Measurements from ENCODE around the gene TGM1.

The TGM1 gene

GRCh38 chr14:24269910-24270536 lies 7.0 kb upstream of the TGM1 start:
- no peak for DNase-seq

- no peak for DNase-seq
Measured at GRCh38 chr14:24269368-24269767, 6.4 kb upstream of the TGM1 start.

DNA sequence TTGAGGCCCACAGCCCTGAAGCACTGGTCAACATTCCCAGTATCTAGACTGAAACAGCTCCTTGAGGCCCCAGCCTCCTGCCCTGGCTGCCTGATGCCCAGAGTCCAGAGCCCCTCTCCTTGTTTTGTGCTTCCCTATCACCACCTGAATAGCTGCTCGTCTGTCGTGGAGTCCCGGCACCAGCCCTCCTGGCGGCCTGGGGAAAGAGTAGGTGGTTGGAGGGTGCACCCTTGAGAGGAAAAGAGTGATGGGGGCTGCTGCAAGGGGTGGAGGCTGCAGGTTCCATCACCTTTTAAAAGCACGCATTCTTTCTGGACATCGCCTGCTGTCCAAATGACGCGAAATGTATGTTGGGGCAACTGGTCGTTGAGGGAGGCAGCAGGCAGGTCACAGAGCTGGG lies 5.2 kb upstream of the TGM1 start:
- no peak for DNase-seq

GRCh38 chr14:24267516-24267915 lies 4.5 kb upstream of the TGM1 start:
- no peak for DNase-seq

GRCh38 chr14:24266344-24267244 lies 3.6 kb upstream of the TGM1 start:
- no peak for DNase-seq

DNA sequence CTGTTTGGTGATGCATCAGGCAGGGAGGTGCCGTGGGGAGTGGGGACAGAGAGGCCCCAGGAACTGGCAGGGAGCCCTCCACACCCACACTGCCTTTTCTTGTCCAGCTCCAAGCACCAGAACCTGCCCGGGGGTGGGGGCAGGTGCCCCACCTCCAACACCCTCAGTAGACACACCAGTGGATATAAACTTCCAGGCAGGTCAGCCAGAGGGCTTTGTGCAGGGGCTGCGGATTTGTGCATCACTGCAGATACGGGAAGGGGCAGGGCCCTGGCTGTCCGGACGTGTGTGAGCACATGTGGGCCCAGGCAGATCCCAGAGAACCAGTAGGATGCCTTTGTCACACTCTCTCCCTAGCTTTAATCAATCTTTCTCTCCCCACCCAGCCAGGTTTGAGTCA lies 1.3 kb upstream of the TGM1 start:
- no peak for DNase-seq

DNA sequence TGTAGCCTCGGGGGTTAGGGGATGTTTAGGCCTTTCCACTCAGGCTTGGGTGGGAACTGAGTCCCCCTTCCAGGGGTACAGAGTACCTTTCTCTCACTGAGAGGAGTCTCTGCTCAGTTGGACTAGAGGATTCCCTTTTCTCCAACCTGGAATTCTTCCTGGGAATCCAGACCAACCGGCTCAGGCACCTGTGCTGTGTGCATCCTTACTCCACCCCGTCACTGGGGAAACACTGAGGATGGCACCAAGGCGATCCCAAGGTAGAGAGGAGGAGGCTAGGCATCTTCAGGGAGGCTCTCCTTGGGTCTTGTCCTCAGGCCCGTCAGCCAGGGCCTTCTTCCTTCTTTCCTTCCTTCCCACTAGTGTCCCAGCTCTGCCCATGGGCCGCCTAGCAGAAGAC lies 871 bp upstream of the TGM1 start:
- no peak for DNase-seq

- no peak for DNase-seq
Measured at GRCh38 chr14:24261969-24262327, 1.0 kb downstream of the TGM1 start.

DNA sequence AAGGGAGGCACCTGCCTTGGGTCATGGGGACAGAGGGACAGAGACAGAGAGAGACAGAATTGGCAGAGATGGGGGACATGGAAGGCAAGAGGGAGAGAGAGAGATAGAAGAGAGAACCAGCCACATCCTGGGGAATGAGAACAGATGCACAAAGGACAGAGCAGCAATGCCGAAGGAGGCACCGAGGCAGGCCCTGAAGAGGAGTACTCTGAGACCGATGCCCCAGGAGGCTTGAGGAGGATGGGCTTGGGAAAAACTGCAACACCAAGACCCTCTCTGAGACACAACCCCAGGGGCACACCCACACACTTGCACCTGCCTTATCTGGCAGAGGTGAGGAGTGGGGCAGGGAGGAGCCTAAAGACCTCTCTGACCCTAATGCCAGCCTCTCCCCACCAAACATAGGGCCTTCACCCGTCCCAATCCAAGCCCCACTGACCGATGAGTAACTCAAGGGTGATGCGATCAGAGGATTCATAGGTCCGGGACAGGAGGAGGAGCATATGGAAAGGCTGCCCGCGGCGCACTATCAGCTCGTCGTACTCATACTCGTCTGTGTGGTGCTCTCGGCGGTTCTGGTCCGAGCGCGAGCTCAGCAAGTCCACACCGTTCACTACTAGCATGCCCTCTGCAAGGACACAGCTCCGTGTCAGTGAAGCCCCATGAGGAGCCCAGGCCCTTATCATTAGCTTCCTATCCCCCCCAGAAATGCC lies 1.6 kb downstream of the TGM1 start:
- DNase-seq, result no peak

- DNase-seq, result no peak
Measured at GRCh38 chr14:24260780-24261157, 2.2 kb downstream of the TGM1 start.

DNA sequence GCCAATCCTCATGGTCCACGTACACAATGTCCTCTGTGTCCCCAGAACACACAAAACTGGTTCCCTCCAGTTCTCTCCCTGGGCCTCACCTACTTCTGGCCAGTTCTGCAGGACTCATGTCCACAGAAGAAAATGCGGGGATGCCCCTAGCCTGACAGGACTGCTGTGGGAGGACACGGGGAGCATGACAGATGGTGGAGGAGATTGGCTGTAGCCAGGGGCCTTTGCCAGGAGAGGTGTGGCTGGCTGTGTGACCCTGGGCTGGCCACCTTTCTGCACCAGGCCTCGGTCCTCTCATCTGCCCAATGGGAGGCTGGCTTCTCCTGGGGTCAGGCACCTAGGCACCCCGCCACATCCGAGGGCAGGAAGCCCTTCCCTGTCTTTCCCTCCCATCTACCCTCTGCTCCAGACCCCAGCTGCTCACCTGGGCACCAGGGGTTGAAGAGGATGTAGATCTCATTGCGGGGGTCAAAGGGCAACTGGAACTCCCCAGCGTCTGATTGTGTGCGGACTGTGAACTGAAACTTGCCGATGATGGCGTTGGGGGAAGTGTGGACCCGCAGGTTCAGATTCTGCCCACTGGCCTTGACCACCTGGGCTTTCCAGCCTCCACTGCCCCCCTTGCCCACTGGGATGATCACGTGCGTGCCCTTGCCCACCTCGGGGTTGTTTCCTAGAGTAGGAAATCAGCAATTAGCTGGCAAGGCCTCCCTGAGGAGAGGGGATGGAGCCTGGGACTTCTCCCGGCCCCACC lies 2.8 kb downstream of the TGM1 start:
- DNase-seq, result no peak

DNA sequence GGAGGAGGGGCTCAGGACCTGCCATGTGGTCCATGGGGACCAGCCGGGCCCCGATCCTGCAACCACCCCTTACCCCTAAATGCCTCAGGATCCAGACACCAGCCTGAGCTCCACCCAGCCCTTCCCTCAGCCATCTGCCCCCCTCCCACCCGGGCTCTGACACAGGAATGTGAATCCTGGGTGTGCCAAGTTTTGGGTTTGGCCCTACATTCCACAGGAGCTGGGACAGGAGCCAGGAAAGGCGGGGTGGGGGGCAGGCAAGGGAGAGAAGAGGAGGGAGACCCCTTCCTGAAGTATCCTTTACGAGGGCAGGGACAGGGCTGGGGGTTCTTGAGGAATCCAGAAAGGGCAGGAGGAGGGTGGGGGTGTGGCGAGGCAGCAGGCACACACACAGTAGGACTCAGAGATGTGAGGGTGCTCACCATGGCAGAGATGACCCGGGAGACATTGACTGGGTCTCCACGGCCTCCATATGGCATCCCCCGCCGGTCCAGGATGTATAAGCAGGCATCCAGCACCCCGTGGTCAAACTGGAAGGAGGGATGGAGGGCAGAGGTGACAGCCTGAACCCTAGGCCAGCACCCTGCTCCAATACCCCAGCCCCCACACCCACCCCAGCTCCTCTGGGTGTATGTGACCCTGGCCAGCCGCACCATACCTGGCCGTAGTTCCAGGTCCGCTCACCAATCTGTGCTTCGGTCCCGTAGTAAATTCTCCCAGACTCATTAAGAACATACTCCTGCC lies 3.5 kb downstream of the TGM1 start:
- no peak for DNase-seq

DNA sequence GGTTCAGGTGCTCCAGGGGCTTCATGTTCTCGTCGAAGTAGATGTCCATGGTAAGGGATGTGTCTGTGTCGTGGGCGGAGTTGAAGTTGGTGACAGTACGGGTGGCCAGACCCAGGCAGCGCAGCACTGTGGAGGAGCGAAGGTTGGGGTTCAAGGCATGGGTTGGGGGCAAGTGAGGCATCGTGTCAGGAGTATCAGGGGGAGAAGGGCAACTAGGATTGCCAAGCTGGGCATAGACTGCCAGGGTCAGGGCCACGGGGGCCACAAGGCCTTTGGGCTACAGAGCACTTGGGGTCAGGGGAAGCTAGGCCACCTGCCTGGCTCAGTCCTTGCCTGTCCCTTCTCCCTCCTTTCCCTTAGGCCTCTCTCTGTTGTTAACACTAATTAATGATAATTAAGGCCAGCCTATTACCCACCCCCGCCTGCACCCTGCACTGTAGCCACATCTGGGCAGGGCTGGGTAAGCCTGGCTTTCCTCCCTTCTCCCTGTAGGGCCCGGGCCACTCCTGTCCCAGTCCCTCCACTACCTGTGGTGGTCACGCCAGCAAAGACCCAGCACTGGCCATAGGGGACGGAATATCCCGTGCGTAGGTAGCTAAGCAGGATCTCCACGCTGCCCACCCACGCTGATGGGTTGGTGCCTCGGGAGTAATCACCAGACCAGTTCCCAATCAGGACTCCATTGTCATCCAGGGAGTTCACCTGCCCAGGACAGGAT lies 4.3 kb downstream of the TGM1 start:
- DNase-seq, result no peak

DNA sequence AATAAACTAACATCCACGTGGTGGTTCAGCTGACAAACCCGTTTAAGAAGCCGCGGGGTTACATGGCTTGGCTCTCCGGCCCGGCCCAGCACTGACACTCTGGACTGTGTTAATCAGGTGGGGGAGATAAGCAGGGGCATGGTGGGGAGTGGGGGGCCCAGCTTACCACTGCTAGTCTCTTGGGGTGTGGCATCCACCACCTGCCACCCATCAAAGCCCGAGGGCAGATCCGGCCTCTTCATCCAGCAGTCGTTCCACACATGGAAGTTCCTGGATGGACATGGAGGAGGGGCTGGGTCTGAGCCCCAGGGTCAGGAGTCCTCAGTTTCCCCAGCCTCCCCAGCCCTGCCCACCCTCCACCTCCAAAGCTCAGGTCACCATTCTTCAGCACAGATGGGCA lies 4.9 kb downstream of the TGM1 start:
- DNase-seq, result no peak

- no peak for DNase-seq
Measured at GRCh38 chr14:24256960-24257359, 6.0 kb downstream of the TGM1 start.

- no peak for DNase-seq
Measured at GRCh38 chr14:24255931-24256711, 6.9 kb downstream of the TGM1 start.

- no peak for DNase-seq
Measured at GRCh38 chr14:24255438-24255837, 7.5 kb downstream of the TGM1 start.

DNA sequence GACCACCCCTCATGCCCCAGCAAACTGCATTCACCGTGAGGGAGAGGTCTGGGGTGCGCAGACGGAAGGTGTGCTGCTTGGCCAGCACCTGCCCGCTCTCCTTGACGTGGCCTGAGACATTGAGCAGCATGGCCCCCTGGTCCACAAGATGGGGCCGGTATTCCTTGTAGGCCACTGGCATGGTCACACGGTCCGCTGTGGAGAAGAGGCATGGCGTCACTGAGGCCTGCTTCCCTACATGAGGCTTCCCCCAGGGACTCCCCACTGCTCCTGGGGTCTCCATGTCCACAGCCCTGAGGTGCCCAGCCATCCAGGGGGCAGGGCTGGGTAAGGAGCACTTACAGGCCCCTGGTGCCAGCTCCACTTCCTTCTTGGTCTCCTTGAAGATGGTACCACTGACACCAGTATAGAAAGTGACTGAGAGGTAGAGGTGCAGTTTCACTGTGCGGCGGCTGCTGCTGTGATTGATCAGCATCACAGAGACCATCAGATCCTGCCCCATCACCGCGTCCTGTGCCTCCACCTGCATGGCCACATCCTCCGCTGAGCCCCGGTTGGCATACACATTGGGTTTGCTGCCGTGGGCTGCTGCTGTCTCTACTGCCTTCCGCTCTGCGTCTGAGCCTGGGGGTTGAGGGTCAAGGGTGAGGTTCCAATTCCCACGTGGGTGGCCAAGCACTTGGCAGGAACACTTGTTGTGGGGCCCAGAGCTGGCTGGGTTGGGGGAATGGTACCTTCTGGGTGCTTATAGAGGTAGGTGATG lies 8.2 kb downstream of the TGM1 start:
- DNase-seq, result no peak

- DNase-seq, result no peak
Measured at GRCh38 chr14:24253936-24254335, 9.0 kb downstream of the TGM1 start.

Data from NCI-H1694 (cell line).